ENCODE results near the gene MAP1S. TPM values are rescaled to one million over a fixed set of nuclear protein-coding genes. Genes with fewer than 3 reads are reported as not detected.

MAP1S gene
- total and polyA plus RNA-seq, 2 of the 13 experiments (the other 11 are each of a cell fraction or from before 2014, with no cell fraction given) = 3.8 to 7.3 TPM

DNA sequence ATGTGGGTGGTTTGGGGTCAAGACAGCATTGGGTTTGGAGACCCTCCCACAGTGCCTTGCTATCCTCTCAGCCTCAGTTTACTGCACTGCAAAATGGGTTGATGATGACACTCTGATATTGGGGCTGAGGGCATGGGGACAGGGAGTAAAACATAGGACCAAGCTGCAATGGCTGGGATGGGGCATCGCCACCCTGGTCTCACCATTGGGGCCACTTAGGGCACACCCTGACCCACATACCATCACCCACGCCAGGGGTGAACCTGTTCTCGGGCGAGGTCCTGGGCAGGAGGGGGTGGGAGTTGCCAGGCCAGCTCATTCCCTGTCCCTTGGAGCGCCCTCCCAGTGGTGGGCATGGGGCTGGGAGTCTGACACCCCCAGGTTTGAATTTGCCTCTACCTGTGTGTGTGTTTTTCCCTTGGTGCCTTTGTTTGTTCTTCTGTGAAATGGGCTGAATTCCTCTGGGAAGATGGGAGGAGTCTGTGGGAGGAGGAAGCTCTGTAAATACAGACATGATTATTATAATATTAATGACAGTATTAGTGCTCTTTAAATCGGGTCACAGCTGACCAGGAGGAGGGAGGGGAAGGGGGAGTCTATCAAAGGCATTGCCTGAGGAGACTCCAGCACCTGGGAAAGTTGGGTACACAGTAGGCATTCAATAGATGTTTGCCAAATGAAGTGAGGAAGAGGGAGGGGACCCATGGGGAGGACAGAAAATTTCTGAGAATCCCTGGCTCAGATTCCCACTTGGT is 29.8 kb downstream of the MAP1S start (continued):
- TF ChIP-seq, protein P1, sequence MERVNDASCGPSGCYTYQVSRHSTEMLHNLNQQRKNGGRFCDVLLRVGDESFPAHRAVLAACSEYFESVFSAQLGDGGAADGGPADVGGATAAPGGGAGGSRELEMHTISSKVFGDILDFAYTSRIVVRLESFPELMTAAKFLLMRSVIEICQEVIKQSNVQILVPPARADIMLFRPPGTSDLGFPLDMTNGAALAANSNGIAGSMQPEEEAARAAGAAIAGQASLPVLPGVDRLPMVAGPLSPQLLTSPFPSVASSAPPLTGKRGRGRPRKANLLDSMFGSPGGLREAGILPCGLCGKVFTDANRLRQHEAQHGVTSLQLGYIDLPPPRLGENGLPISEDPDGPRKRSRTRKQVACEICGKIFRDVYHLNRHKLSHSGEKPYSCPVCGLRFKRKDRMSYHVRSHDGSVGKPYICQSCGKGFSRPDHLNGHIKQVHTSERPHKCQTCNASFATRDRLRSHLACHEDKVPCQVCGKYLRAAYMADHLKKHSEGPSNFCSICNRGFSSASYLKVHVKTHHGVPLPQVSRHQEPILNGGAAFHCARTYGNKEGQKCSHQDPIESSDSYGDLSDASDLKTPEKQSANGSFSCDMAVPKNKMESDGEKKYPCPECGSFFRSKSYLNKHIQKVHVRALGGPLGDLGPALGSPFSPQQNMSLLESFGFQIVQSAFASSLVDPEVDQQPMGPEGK (CRISPR knock-in tag; IDR thresholded peaks at IDR 0.05) = no peak
- TF ChIP-seq CHD4 (IDR thresholded peaks at IDR 0.05; ENCODE audit: borderline replicate concordance, low read length) = peak; percentile 93
- TF ChIP-seq ZNF7 (CRISPR knock-in tag; IDR thresholded peaks at IDR 0.05) = no peak
- TF ChIP-seq SMAD1 (CRISPR knock-in tag; IDR thresholded peaks at IDR 0.05; ENCODE audit: borderline replicate concordance, low read depth) = no peak
- TF ChIP-seq NFKBIZ (CRISPR knock-in tag; IDR thresholded peaks at IDR 0.05) = no peak
- TF ChIP-seq, protein P2, sequence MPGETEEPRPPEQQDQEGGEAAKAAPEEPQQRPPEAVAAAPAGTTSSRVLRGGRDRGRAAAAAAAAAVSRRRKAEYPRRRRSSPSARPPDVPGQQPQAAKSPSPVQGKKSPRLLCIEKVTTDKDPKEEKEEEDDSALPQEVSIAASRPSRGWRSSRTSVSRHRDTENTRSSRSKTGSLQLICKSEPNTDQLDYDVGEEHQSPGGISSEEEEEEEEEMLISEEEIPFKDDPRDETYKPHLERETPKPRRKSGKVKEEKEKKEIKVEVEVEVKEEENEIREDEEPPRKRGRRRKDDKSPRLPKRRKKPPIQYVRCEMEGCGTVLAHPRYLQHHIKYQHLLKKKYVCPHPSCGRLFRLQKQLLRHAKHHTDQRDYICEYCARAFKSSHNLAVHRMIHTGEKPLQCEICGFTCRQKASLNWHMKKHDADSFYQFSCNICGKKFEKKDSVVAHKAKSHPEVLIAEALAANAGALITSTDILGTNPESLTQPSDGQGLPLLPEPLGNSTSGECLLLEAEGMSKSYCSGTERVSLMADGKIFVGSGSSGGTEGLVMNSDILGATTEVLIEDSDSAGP (CRISPR knock-in tag; IDR thresholded peaks at IDR 0.05; ENCODE audit: borderline replicate concordance) = peak; percentile 12; the same call in 1 of the 2 replicates
- no peak for TF ChIP-seq ZNF12 (CRISPR knock-in tag; IDR thresholded peaks at IDR 0.05)

- ATAC-seq (no peak), FAIRE-seq (no peak), DNase-seq (ENCODE audit: low spot score) (no peak)
- H4K20me1 ChIP-seq (ENCODE audit: insufficient read depth, low read length) = no peaks in the 10 kb centered on the region
- intact Hi-C loops (cut with micrococcal nuclease; ENCODE audit: unreplicated experiment) = no loop called here
- H3K79me2 ChIP-seq (ENCODE audit: insufficient read depth, low read length) = no peaks in the 10 kb centered on the region
- WGBS (ENCODE audit: low lambda C conversion rate) = 0% methylated on average over 8 of the region's 8 CpGs
- H3K4me3 ChIP-seq (replicated peaks in 1 of 3; ENCODE audit: insufficient read depth in 1 of 3, low read depth in 2 of 3, low read length in 3 of 3) = peak overlapping the region in 2 of 3 experiments; percentile 18 to 42; a peak in 3 of 6 replicates
- POLR2A ChIA-PET = no interaction called here
- CTCF ChIA-PET (ENCODE audit: low intra/inter-chr PET ratio, low total read pairs) = no interaction called here
- no peak overlapping the region for H3K27ac ChIP-seq (ENCODE audit: extremely low read length, insufficient read depth, low read length)
- H3K9ac ChIP-seq (ENCODE audit: insufficient read depth, low read depth, low read length) = no peak overlapping the region
- no peaks in the 10 kb centered on the region for H3K27me3 ChIP-seq (ENCODE audit: control insufficient read depth in 1 of 2, insufficient read depth in 2 of 2, low read length in 2 of 2)
- peaks cover 69% of the 10 kb centered on the region for H3K4me1 ChIP-seq (ENCODE audit: insufficient read depth, low read length)
- no peaks in the 10 kb centered on the region for H3K36me3 ChIP-seq (replicated peaks in 1 of 2; ENCODE audit: control insufficient read depth in 1 of 2, insufficient read depth in 2 of 2, low read length in 2 of 2)
- in situ Hi-C loops (cut with HindIII; ENCODE audit: extremely low pct_ligation_motif_present, low pct_unique_long_range_greater_than_20kb) = no loop called here
- H3K9me3 ChIP-seq (ENCODE audit: low read length) = no peaks in the 10 kb centered on the region
- H2AFZ ChIP-seq (ENCODE audit: low read length) = no peak overlapping the region
- peak overlapping the region; percentile 75 for H3K4me2 ChIP-seq (ENCODE audit: low read depth, low read length)
- no TSS peak for BruUV-seq (replicated peaks)
- TF ChIP-seq ZNF672 (CRISPR knock-in tag; IDR thresholded peaks at IDR 0.05) (no peak), ESRRA (CRISPR knock-in tag; IDR thresholded peaks at IDR 0.05; ENCODE audit: low read depth) (peak; percentile 17; the same call in 1 of the 2 replicates), TEAD3 (CRISPR knock-in tag; optimal IDR thresholded peaks at IDR 0.05; ENCODE audit: borderline replicate concordance) (peak; percentile 16), ZMYM3 (CRISPR knock-in tag; IDR thresholded peaks at IDR 0.05) (peak; percentile 87), ZFP1 (CRISPR knock-in tag; IDR thresholded peaks at IDR 0.05) (no peak), NFRKB (IDR thresholded peaks at IDR 0.05) (no peak), ZNF891 (CRISPR knock-in tag; IDR thresholded peaks at IDR 0.05) (no peak), ZNF660 (CRISPR knock-in tag; IDR thresholded peaks at IDR 0.05; ENCODE audit: borderline replicate concordance, low read depth) (no peak), ZNF569 (CRISPR knock-in tag; IDR thresholded peaks at IDR 0.05; ENCODE audit: borderline replicate concordance) (no peak), GLMP (CRISPR knock-in tag; IDR thresholded peaks at IDR 0.05; ENCODE audit: borderline replicate concordance) (no peak)
- TF ChIP-seq, protein P3, sequence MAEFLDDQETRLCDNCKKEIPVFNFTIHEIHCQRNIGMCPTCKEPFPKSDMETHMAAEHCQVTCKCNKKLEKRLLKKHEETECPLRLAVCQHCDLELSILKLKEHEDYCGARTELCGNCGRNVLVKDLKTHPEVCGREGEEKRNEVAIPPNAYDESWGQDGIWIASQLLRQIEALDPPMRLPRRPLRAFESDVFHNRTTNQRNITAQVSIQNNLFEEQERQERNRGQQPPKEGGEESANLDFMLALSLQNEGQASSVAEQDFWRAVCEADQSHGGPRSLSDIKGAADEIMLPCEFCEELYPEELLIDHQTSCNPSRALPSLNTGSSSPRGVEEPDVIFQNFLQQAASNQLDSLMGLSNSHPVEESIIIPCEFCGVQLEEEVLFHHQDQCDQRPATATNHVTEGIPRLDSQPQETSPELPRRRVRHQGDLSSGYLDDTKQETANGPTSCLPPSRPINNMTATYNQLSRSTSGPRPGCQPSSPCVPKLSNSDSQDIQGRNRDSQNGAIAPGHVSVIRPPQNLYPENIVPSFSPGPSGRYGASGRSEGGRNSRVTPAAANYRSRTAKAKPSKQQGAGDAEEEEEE (CRISPR knock-in tag; IDR thresholded peaks at IDR 0.05; ENCODE audit: borderline replicate concordance) = no peak
Measured at GRCh38 chr19:17749912-17750317, 30.6 kb downstream of the MAP1S start.
